Amniotic stem cell (primary cell): Measurements from ENCODE around the gene TP73.

ENCODE experiments used
- DNase-seq: peaks from one replicate; lab custom pipeline; 2025; lab: John Stamatoyannopoulos, UW

Gene TP73

DNA sequence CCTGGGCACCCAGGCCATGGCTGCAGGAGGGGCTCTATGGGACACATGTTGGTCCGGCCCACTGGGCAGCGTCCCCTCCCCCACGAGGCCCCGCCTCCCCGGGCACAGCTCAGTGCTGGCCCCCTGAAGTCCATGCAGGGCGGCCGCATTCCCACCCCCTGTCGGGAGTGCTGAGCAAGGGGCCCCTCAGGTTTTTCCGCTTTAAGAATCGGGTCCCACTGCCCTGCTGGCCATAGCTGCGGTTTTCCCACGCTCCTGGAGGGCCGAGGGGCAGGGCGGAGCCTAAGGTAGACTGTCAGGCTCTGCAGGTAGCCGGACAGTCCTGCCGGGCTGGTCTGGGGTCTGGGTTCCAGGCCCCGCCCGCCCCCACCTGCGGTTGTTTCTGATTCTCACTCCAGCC, 56.5 kb downstream of the TP73 start:
- no peak for DNase-seq

- no peak for DNase-seq
Measured at GRCh38 chr1:3710251-3710650, 57.9 kb downstream of the TP73 start.

- no peak for DNase-seq
Measured at GRCh38 chr1:3711381-3711779, 59.1 kb downstream of the TP73 start.

DNA sequence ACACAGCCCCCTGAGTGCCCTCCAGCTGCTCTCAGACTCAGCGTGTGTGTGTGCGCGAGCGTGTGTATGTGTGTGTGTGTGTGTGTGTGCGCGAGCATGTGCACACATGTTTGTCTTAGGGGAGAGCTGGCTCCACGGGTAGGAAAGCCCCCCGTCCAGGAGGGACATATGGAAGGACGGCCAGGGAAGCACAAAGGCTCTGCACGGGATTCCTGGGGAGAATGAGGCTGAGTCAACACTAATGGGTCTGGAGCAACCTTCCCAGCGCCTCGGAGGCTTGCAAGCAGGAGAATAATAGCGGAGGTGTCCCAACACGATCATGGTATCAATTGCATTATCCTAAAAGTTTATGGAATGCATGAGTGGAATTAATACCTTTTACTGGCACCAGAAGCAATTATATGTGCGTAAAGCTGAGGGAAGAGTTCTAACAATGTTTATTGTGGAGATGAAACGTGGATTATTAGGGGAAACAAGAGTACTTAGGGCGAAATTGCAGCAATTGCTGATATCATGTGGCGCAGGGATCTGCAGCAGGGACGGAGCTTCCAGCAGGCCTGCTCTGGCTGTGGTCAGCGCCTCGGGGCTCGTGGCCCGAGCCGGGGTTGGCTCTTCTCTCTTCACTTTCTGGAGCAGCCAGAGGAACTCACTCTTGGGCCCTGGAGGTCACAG, 59.6 kb downstream of the TP73 start:
- no peak for DNase-seq

DNA sequence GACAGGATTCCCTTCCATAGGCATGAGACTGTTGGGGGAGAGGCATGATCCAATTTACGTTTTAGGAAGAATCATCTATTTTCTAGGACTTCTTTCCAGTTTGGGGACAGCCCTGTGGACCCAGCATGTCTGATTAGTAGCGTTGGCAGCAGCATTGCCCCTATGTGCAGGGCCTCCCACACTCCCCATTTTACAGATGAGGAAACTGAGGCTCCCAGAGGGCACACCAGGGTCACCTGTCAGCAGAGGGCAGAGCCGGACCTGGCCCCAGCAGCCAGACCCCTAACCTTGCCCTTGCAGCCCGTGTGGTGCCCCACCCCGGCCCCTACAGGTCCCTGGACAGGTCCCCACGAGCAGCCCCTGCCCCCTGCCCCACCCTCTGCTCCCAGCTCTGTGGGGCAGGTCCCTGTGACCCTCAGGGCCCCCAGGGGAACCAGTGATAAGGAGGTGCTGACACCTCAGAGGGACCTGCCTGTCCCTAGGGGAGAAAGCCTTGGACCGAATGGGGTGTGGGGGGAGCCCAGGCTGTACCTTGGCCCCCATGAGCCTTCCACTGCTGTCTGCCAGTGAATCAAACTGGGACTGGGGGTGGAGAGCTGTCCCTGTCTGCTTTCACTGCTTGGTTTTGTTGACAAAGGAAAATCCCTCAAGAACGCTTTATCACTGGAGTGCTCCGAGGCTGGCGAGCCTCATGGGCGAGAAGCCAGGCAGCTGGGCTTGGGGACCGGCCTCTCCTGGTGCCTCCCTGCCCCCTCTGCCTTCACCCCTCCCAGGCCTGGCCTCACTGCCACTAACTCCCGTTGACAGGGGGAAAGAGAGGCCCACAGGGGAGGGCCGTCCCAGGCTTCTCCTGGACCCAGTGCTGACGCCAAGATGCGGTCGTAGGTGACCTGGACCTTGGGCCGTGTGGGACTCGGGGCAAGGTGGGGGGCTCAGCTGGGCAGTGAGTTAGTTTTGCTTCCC, 60.5 kb downstream of the TP73 start:
- DNase-seq: no peak

DNA sequence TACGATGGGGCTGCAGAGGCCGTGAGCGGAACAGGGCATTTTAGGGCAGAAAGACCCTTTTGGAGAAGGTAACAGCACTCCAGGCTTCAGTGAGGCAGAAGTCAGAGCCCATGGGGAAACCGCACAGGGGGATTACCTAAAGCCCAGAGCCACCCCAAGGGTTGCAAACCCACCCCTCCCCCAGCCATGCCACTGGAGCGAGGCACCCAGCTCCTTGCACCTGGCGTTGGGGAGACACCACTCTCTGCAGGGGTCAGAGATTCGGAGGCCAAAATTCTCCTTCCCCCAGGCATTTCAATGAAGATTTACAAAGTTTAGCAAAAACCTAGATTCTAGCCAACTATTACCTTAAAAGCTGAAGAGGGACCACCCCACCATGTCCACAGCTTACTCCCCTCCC, 61.5 kb downstream of the TP73 start:
- DNase-seq: no peak

DNA sequence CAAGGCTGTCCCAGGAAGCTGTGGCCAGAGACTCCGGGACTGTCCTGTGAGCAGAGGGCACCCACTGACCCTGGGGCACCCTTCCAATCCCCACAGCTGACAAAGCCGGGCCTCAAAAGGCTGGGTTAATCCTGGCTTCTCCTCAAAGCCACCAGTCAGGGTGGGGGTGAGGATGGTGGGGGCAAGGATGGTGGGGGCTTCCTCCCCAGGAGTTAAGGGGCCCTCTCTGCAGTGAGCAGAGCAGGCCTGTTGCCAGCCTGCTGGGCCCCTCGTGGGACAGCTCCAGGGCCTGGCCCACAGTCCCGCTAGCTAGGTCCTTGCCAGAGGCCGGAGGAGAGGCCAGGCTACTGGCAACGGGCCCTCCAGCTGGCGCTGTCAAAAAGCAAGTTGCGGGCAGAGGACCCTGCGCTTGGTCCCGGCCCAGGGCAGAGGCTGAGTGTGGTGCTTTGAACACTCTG, 62.0 kb downstream of the TP73 start:
- DNase-seq: no peak

GRCh38 chr1:3714814-3715213, 62.5 kb downstream of the TP73 start:
- DNase-seq: no peak

DNA sequence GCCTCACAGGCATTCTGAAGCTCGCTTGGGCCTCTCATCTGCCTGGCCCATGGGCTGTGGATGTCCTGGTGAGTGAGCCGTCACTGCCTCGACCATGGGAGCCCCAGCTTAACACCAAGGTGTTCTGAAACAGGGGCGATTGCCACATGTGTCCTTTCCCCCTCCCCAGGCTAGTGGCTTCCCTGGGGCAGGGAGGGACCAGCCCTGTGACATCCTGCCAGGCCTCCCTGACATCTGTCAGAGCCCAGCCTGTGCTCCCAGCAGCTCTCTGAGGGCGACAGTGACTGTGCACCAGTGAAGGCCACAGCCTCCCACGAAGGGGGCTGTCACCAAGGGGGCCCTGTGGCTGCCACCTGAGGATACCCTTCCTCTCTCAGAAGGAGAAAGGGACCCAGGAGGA, 64.0 kb downstream of the TP73 start:
- DNase-seq: no peak

GRCh38 chr1:3717041-3717714, 64.9 kb downstream of the TP73 start:
- DNase-seq: no peak

DNA sequence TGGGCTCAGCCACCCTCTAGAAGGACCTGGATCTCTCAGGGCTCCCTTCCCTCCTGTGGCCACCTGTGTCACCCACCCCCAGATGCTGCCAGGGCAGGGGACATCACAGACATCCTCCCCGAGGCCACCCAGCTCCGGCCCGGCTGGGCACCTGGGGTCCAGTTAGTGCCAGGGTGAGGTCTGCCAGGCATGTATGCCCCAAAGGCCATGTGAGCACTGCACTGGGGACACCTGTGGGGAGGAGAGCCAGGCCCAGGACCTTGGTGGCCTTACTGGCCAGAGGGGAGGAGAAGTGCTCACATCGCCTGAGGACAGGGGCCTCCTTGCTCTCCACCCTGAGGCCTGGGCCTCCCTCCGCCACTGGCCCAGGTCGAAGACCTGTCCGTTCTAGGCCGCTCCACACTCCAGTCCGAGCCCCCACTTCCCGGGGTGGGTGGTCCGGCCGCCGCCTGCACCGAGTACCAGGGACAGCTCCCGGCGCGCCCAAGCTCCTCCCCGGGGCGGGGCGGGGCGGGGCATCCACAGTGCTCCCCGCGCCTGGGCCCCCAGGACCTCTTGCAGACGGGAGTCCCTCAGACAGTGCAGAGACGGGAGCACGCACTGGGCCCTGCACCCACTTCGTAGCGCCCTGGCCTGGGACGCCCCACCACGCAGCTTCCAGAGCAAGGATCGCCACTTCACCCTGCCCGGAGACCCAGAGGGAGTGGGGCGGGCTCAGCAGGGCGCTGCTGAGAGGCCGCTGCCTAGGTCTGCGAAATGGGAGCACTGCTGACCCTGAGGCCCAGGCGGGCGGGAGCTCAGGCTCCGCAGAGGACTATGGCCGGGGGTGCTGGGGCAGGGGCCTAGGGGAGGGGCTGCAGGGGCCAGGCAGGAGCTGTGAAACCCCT, 65.6 kb downstream of the TP73 start:
- no peak for DNase-seq

DNA sequence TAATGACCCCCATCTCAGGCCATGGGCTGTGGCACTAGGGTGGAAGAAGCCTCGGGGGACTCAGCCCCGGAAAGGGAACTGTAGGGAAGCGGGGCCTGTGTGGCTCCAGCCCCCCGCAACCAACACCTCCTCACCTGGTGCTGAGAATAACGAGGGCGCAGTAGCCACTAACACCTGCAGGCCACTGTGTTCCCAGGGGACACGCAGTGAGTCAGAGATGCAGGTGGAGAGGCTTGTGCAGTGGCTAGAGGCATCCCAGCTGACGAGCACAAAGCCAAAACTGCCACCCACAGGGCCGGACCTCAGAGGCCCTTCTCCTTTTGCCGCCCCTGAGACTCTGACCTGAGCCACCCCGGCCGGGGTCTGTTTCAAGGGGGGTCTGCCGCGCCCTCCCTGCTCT, 66.4 kb downstream of the TP73 start:
- DNase-seq: no peak

DNA sequence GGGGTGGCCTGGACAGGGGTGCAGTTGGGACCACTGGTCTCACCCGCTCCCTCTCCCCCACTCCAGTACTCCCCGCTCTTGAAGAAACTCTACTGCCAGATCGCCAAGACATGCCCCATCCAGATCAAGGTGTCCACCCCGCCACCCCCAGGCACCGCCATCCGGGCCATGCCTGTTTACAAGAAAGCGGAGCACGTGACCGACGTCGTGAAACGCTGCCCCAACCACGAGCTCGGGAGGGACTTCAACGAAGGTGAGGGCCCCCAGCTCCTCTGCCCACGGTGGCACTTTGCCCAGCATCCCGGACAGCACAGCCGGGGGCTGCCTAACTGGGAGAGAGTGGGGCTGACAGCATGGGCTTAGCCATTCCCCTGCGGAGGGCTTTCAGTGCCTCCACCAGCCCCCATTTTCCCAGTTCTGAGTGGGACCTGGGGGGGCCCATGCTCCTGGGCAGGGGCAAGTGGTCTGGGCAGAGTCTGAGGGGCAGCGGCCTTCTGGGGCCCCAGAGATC, 69.7 kb downstream of the TP73 start:
- DNase-seq: no peak

- DNase-seq: no peak
Measured at GRCh38 chr1:3722846-3723245, 70.5 kb downstream of the TP73 start.

GRCh38 chr1:3724416-3725030, 72.2 kb downstream of the TP73 start:
- DNase-seq: peak; percentile 20

GRCh38 chr1:3725366-3725765, 73.0 kb downstream of the TP73 start:
- no peak for DNase-seq

DNA sequence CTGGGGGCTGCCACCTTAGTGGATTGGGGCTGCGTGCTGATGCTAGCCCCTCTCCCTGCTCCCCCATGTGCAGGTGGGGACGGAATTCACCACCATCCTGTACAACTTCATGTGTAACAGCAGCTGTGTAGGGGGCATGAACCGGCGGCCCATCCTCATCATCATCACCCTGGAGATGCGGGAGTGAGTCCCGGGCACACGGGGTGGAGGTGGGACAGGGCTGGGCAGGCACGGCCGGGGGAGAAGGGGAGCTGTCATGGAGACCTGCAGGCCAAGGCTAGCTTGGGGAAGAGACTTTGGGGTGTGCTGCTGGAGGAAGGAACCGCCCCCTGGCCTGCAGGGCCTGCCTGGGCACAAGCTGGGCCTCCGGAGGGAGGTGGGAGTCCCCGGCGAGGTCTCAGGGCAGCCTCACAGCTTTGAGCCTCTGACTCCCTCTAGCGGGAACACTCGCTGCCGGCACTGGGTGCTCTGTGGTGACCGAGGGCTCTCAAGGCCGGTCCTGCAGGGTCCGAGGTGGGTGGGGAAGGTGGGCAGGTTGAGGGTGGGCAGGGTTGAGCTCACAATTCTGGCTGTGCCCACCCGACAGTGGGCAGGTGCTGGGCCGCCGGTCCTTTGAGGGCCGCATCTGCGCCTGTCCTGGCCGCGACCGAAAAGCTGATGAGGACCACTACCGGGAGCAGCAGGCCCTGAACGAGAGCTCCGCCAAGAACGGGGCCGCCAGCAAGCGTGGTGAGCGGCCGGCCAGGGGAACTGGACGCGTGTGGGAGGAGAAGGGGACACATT, 74.9 kb downstream of the TP73 start:
- no peak for DNase-seq

GRCh38 chr1:3727825-3728776, 75.8 kb downstream of the TP73 start:
- DNase-seq: no peak
